Mesothelial cell of epicardium (in vitro differentiated cells): ENCODE measurements around the gene SLC24A3. TPM values are rescaled to one million over a fixed set of nuclear protein-coding genes. Genes with fewer than 3 reads are reported as not detected.

Source experiments
- DNase-seq, 2 experiments: peaks; one replicate each; pipeline ENCODE4 v3.0.0; 2021; ENCODE audit warnings: low spot score in 2 of 2; ENCODE audit not compliant: unreplicated experiment in 2 of 2
- H3K27ac Mint-ChIP-seq: 2 replicates; pipeline ENCODE4 v1.8.0; 2021; ENCODE audit warnings: mixed read lengths
- H3K27me3 Mint-ChIP-seq: 2 replicates; pipeline ENCODE4 v1.8.0; 2021; ENCODE audit warnings: low read depth, mixed read lengths
- H3K36me3 Mint-ChIP-seq: 2 replicates; pipeline ENCODE4 v1.8.0; 2021; ENCODE audit warnings: mixed read lengths
- H3K4me1 Mint-ChIP-seq: 2 replicates; pipeline ENCODE4 v1.8.0; 2021; ENCODE audit warnings: mixed read lengths
- H3K4me3 Mint-ChIP-seq: 2 replicates; pipeline ENCODE4 v1.8.0; 2021; ENCODE audit warnings: mild to moderate bottlenecking, moderate library complexity, mixed read lengths
- H3K9me3 Mint-ChIP-seq: 2 replicates; pipeline ENCODE4 v1.8.0; 2021; ENCODE audit warnings: mixed read lengths
- CTCF ChIP-seq: fragments of 200-600 bp; sonication (generic); IDR thresholded peaks from one replicate; pipeline ENCODE4 v1.5.0; 2021; ENCODE audit warnings: antibody characterized with exemption; ENCODE audit not compliant: unreplicated experiment
- total RNA-seq: library from RNA; stranded (reverse); gene quantifications from 3 replicates; pipeline ENCODE4 v1.2.1, GENCODE V29; 2021

Gene SLC24A3
- total RNA-seq, 1 donor from 2014 or later: 3.2 TPM

- Mint-ChIP-seq H3K27me3 (peaks cover 2% of the 10 kb centered on the region), H3K4me3 (no peak overlapping the region), H3K9me3 (no peaks in the 10 kb centered on the region), H3K4me1 (peaks cover 12% of the 10 kb centered on the region), H3K36me3 (no peaks in the 10 kb centered on the region), H3K27ac (no peak overlapping the region)
- TF ChIP-seq CTCF: no peak
- DNase-seq: no peak
Measured at GRCh38 chr20:19252451-19253120, 40.1 kb downstream of the SLC24A3 start.

GRCh38 chr20:19253316-19253715 lies 40.9 kb downstream of the SLC24A3 start:
- no peak overlapping the region for H3K4me3 Mint-ChIP-seq
- H3K9me3 Mint-ChIP-seq: no peaks in the 10 kb centered on the region
- H3K27me3 Mint-ChIP-seq: no peaks in the 10 kb centered on the region
- H3K4me1 Mint-ChIP-seq: peaks cover 12% of the 10 kb centered on the region
- no peak overlapping the region for H3K27ac Mint-ChIP-seq
- no peak for DNase-seq
- H3K36me3 Mint-ChIP-seq: no peaks in the 10 kb centered on the region
- TF ChIP-seq CTCF: no peak

GRCh38 chr20:19253916-19254820 lies 41.7 kb downstream of the SLC24A3 start:
- Mint-ChIP-seq H3K9me3 (no peaks in the 10 kb centered on the region), H3K36me3 (no peaks in the 10 kb centered on the region), H3K4me1 (peaks cover 19% of the 10 kb centered on the region), H3K4me3 (no peak overlapping the region), H3K27me3 (no peaks in the 10 kb centered on the region), H3K27ac (no peak overlapping the region)
- no peak for DNase-seq
- TF ChIP-seq CTCF: no peak

- no peak for DNase-seq
- no peaks in the 10 kb centered on the region for H3K36me3 Mint-ChIP-seq
Measured at GRCh38 chr20:19254956-19255355, 42.5 kb downstream of the SLC24A3 start.

GRCh38 chr20:19256085-19256484 lies 43.6 kb downstream of the SLC24A3 start:
- no peak for DNase-seq
- H3K9me3 Mint-ChIP-seq: no peaks in the 10 kb centered on the region
- H3K4me3 Mint-ChIP-seq: no peak overlapping the region
- H3K27me3 Mint-ChIP-seq: no peaks in the 10 kb centered on the region
- H3K36me3 Mint-ChIP-seq: no peaks in the 10 kb centered on the region
- H3K27ac Mint-ChIP-seq: no peak overlapping the region
- H3K4me1 Mint-ChIP-seq: peaks cover 19% of the 10 kb centered on the region
- no peak for TF ChIP-seq CTCF

More at GRCh38 chr20:19254956-19255355, 42.5 kb downstream of the SLC24A3 start:
- no peak overlapping the region for H3K4me3 Mint-ChIP-seq
- H3K9me3 Mint-ChIP-seq: no peaks in the 10 kb centered on the region
- H3K27ac Mint-ChIP-seq: no peak overlapping the region
- H3K27me3 Mint-ChIP-seq: no peaks in the 10 kb centered on the region
- TF ChIP-seq CTCF: no peak
- peaks cover 19% of the 10 kb centered on the region for H3K4me1 Mint-ChIP-seq
